HG03108 (cell line): ENCODE measurements around the gene PLA2G4B.

Experiments
- ATAC-seq: cut with Tn5 transposase; IDR thresholded peaks from one replicate; pipeline ENCODE4 v1.9.1; 2021; ENCODE audit warnings: moderate library complexity; ENCODE audit not compliant: unreplicated experiment

Gene PLA2G4B

DNA sequence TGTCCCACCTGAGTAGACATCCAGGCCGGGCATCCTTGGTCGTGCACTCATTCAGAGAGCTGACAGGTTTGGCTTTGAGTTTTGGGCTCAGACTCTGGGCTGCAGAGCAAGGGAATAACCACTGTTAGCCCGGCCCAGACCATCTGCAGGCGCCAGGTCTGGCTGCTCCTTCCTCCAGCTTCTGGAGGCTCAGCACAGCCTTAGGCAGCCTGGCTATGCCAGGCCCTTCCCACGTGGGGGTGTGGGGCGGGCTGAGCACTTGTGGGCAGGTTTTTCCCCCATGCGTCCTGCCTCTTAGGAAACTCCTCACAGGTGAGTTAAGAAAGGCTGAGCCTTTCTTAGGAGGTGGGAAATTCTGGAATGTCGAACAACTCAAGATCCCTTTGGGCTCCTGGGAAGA lies 11.2 kb downstream of the PLA2G4B start:
- no peak for ATAC-seq

DNA sequence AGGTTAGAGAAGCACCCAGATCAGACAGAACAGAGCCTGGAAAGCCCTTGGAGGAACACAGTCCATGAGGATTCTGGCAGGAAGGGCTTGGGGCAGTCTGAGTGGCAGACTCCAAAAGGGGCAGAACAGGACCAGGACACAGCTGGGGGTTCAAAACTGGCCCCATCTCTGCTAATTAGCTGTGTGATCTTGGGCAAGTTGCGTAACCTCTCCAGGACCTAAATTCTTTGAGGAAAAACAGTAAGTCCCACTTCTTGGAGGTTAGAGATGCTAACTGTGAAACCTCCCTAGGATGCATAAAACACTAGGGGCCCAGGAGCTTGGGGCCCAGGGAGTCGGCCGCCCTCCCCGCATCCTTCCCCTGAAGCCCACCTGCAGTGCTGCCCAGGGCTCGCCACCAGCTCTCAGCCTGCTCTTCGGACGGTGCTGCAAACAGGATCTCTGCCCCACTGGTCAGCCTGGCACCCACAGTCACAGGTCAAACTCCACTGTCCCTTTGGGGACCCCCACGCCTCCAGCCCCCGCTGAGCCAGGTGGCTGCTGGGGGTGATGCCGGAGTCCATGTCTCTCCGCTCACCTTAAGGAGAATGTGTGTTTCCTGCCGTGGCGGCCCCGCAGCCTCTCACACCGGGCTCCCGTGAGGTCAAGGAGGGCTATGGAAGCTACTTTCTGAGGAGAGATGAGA lies 12.0 kb downstream of the PLA2G4B start:
- no peak for ATAC-seq

- ATAC-seq: no peak
Measured at GRCh38 chr15:41851167-41851523, 12.5 kb downstream of the PLA2G4B start.

- ATAC-seq: no peak
Measured at GRCh38 chr15:41851755-41852370, 13.2 kb downstream of the PLA2G4B start.

DNA sequence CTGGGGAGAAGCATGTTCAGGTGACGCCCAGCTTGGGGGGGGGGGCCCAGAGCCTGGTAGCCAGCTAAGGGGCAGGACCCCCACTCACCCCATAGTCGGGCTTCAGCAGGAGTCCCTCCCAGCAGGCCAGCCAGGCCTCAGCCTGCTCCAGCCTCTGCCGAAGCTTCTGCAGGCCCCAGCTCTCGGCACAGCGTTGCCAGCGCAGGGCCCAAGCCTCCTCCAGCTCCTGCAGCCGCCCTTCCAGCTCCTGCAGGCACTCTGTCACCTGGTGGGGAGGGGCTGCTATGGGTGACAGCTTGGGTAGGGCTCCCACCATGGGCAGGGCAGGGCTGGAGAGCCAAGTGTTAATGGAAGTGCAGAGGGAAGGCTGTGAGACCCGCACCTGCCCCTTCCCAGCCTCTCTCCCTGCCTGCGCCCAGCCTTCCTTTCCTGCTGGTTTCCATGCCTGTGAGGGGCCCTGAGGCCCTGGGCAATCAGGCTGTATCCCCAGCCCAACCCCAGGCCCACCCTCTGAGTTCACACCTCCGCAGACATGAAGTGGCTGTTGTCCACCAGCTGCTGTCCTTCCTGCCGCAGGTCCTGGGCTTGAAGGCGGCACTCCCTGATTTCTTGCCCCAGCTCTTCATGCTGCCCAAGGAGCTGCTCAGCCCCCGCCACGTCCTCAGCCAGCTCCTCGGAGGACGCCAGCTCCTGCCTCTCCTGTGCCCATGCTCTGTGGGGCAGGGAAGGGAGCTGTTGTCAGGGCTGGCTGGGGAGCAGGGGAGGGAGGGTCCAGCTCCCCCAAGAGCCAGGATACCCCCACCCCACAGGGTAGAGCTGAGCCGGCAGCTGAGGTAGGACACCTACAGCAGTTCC lies 14.3 kb downstream of the PLA2G4B start:
- no peak for ATAC-seq

- no peak for ATAC-seq
Measured at GRCh38 chr15:41853831-41854230, 15.2 kb downstream of the PLA2G4B start.

DNA sequence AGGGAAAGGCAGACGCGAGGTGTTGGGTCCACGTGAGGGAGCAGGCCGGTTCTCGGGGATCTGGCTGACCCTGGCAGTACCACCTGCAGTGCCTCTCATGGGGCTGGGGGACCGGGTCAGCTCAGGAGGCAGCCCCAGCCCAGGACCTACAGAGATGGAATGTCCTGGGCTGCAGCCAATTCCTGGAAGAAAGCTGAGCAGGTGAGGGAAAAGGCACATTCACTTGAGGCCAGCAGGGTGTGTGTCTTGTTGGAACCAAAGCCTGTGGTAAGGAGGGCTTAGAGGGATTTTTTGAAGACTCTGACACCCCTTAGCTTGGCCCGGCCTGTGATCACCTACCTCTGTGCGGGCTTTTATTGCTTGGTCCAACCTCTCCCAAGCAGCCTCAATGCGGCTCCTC lies 15.8 kb downstream of the PLA2G4B start:
- no peak for ATAC-seq

DNA sequence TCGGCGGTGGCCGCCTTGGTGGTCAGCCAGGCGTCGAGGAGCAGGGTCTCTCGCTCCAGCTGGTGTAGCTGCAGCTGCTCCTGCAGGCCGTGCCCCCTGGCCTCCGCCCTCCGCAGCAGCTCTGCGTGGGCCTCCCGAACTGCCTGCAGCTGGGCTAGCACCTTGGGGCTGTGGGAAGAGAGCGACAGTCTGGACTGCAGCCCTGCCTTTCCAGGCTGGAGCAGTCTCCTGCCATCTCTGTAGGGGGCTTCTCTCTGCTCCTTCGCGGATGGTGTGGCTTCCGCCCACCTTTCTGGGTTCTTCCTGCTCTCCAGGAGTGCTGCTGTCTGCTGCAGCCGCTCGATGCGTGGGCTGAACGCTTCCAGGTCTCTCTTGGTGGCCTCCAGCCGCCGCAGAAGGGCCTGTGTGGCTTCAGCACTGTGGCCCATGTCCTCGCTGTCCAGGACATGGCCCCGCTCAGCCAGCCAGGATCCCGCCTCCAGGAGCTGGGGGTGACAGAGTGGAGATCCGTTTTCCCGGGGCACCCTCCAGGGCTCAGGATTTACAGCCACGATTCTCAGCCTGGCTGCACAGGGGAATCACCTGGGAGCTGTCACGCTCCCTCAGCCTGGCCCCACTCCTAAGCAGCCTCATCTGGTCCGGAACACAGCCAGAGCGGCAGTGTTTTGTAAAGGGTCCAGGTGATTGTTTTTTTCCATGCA lies 16.8 kb downstream of the PLA2G4B start:
- no peak for ATAC-seq

DNA sequence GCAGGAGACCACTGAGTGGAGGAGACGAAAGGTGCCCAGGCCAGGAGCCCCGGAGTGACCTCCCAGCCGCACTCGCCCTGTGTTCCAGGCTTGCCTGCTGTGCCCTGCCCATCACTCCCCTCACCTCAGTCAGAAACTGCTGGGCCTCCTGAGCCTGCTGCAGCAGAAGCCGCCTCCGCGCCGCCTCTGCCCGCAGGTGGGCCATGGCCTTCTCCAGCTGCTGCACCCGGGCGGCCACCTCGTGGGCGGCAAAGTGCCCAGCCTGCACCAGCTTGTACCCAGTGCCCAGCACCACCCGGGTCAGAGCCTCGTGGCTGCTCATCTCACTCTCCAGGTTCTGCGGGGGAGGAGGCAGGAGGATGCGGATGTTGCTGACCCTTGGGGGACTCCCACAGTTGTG lies 17.6 kb downstream of the PLA2G4B start:
- no peak for ATAC-seq

DNA sequence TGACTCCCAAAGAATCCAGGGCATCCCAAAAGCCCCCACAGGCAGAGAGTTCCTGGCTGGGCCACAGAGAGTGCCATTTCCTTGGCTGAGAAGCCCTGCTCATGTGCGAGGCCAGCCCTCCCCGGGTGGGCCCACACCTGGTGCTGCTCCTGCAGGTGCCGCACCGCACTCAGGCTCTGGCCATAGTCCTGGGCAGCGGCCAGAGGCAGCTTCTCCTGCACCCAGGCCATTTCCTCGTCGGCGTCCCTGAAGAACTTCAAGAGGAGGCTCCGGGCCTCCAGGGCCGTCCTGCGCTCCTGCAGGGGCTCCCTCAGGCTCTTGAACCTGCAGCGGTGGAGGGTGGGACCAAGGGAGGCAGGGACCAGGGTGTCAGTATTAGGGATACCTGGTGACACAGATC lies 18.1 kb downstream of the PLA2G4B start:
- ATAC-seq: no peak

- no peak for ATAC-seq
Measured at GRCh38 chr15:41857316-41857715, 18.7 kb downstream of the PLA2G4B start.

- ATAC-seq: no peak
Measured at GRCh38 chr15:41858756-41859155, 20.1 kb downstream of the PLA2G4B start.

DNA sequence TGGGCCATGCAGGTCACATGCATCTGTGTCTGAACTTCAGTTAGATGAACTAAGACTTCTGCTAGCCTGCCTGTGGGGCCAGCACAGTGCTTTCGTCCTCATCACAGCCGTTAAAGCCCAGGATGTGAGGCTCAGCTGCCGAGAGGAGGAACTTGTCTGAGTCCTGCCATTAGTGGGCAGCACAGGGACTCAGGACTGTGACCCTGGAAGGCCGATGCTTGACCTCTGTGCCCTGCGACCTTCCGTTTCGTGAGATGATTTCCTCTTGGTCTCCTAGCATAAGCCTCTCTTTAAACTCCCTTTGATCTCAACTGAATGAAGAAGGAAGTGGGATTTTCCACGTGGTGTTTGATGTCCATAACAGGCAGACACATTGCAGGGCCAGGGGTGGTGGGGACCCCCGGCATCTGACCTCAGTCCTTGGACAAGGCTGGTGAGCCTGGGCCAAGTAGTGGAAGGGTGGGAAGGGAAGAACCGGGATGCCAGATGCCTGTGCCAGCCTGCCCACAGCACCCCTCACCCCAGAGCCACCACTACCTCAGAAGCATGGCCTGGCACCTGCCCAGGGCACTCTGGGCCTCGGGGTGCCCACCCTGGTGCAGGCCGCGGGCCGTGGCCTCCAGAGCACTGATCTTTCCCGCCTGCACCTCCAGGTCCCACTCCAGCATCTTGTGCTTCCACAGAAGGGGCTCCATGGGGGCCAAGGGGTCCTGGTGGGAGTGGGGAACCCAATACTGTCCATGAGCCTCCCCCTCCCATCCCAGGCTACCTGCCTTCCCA lies 21.6 kb downstream of the PLA2G4B start:
- ATAC-seq: no peak

DNA sequence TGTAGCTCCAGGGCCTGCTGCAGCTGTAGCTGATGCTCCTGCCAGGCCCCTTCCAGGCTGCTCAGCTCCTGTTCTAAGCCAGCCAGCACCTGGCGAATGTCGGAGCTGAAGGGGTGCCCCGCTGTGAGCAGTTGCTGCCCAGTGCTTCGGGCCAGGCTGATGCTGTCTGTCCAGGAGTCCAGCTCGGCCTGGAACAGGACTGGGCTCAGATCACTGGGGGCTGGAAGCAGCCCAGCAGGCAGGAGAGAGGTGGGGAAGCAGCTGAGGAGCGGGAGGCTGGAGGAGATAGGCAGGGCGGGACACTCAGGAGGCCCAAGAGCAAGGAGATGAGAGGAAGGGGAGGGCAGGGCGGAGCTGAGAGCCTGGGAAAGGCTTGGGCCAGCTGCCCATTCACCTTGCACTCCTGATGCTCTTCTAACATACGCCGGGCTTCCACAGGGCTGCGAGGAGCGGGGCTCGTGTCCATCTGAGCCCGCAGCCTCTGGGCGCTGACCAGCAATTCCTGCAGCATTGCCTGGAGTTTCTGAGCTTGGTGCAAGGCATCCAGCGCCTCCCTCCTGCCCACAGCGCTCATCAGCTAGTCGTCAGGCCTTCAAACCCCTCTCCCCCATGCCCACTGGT lies 23.2 kb downstream of the PLA2G4B start:
- ATAC-seq: no peak

- ATAC-seq: no peak
Measured at GRCh38 chr15:41862515-41863116, 24.0 kb downstream of the PLA2G4B start.

GRCh38 chr15:41865490-41866055 lies 26.9 kb downstream of the PLA2G4B start:
- ATAC-seq: no peak

DNA sequence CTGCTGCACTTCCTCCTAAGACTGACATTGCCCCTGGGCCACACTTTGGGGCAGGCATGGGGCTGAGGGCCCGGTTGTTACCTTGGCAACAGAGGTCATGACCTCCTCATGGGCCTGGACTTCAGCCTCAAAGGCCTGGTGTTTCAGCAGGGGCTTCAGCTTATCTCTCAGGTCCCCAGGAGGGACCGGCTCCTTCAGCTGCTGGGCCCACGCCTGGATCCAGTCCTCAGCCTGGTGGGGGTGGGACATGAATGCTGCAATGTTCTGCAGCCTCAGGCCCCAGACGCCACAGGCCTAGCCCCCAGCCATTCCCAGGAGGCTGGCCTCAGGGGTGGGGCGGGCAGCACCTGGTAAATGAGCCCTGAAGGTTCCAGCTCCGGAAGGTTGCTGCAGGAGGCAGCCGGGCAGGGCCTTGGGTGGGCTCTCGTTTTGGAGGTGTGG lies 27.6 kb downstream of the PLA2G4B start:
- no peak for ATAC-seq

- no peak for ATAC-seq
Measured at GRCh38 chr15:41866872-41867579, 28.4 kb downstream of the PLA2G4B start.

DNA sequence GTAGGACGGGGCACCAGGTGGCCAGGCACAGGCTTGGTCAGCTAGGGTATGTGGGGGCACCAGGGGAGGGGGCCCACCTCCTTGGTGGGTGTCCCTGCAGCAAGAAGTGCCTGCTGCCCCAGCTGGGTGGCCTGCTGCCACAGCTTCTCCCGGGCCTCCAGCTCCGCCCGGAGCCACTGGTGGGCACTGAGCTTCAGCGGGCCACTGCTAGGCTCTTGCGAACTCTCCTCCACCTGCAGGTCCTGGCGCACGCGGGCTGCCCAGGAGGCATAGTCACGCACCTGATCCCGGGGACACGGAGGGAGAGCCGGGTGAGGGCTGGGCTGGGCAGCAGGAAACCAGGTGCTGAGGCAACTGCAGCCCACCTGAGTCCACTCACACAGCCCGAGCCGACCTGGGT lies 29.7 kb downstream of the PLA2G4B start:
- no peak for ATAC-seq
